LNCaP clone FGC (cell line): ENCODE data around the gene OSM.

ENCODE experiments used
- DNase-seq: peaks from one replicate; pipeline ENCODE4 v3.0.0-alpha.2; 2011; ENCODE audit warnings: low read depth
- H3K4me3 ChIP-seq: 2 replicates; pipeline ENCODE4 v1.5.1; 2011; ENCODE audit warnings: mild to moderate bottlenecking, low read depth, low read length, control low read depth
- TF ChIP-seq, protein P1 (sequence below): IDR thresholded peaks from 2 replicates; pipeline ENCODE4 v1.5.1; 2012; ENCODE audit warnings: mild to moderate bottlenecking; ENCODE audit not compliant: control insufficient read depth, insufficient read depth; ENCODE audit errors: extremely low read depth

OSM gene

GRCh38 chr22:30244641-30245040 is 22.0 kb downstream of the OSM start:
- DNase-seq = no peak
- TF ChIP-seq, protein P1, sequence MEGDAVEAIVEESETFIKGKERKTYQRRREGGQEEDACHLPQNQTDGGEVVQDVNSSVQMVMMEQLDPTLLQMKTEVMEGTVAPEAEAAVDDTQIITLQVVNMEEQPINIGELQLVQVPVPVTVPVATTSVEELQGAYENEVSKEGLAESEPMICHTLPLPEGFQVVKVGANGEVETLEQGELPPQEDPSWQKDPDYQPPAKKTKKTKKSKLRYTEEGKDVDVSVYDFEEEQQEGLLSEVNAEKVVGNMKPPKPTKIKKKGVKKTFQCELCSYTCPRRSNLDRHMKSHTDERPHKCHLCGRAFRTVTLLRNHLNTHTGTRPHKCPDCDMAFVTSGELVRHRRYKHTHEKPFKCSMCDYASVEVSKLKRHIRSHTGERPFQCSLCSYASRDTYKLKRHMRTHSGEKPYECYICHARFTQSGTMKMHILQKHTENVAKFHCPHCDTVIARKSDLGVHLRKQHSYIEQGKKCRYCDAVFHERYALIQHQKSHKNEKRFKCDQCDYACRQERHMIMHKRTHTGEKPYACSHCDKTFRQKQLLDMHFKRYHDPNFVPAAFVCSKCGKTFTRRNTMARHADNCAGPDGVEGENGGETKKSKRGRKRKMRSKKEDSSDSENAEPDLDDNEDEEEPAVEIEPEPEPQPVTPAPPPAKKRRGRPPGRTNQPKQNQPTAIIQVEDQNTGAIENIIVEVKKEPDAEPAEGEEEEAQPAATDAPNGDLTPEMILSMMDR = no peak

GRCh38 chr22:30244066-30244465 is 22.6 kb downstream of the OSM start:
- TF ChIP-seq, protein P1 = no peak
- H3K4me3 ChIP-seq = no peak overlapping the region
- no peak for DNase-seq

More at GRCh38 chr22:30244641-30245040, 22.0 kb downstream of the OSM start:
- H3K4me3 ChIP-seq = no peak overlapping the region

GRCh38 chr22:30243661-30244060 is 23.0 kb downstream of the OSM start:
- no peak for DNase-seq
- no peak overlapping the region for H3K4me3 ChIP-seq
- TF ChIP-seq, protein P1 = no peak

DNA sequence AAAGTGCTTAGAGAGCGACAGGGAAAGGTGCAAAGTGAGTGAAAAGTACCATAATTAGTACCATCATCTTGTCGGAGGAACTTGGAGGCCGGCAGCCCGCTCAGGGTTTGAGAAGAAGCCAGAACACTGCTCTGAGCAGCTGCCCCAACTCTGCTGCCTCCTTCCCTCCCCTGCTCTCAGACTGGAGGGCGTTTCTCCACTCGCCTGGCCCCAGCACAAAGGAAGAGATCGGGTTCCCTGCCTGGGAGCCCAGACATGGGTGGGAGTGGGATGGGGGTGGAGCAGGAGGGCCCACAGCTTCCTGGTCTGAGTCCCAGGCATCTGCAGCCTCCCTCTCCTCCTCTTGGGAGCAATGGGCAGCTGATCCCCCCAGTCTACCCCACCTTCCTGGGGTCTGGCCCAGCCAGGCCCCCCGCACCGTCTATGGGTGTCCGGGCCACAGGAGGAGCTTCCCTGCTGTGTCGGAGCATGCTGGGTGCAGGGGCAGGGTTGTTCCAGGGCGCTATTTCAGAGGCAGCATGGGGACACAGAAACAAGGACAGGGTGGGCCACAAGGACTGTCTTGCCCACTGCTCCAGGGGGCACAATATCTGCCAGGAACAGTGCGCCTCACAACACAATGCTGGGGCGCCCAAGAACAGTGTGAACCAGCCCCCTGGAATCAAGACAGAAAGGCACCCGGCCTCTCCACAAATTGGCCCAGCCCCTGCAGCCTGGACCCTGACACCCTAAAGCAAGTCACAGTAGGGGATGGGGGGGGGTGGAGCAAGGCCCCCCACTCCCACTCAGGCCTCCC is 24.9 kb downstream of the OSM start:
- H3K4me3 ChIP-seq = no peak overlapping the region
- no peak for DNase-seq
- TF ChIP-seq, protein P1 = no peak

- no peak for DNase-seq
- TF ChIP-seq, protein P1 = no peak
- no peak overlapping the region for H3K4me3 ChIP-seq
Observed at GRCh38 chr22:30240541-30241417, 25.9 kb downstream of the OSM start.

DNA sequence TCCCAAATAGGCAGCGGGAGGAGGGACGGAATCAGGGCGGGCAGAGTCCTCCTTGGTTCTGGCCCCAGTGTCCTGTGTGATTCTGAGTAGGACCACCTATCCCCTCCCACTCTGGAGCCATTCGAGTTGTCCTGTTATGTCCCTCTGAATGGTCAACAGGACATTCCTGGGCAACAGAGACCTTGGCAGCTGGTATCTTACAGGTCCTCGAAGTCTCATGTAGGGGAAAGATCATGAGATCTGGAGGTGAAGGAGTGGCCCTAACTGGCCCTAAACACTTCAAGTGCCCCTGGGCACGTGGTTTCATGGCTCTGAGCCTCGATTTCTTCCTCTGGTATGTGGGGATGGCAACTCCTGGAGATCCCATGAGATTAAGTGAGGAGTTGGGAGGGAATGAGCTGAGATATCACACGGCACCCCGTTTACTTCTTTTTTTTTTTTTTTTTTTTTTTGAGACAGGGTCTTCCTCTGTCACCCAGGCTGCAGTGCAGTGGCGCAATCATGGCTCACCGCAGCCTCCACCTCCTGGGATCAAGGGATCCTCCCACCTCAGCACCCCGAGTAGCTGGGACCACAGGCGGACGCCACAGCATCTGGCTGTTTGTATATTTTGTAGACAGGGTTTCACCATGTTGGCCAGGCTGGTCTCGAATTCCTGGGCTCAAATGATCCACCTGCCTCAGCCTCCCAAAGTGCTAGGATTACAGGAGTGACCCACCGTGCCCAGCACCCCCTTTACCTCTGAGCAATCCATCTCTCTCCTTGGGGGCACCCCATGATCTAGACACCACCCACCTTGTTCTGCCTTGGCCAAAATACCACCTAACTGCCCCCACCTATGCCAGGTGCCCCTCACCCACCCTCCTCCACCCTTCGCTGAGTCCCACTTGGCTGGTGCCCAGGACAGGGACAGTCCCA is 26.9 kb downstream of the OSM start:
- TF ChIP-seq, protein P1 = no peak
- no peak overlapping the region for H3K4me3 ChIP-seq
- DNase-seq = no peak
